Fibroblast of skin of left quadriceps (primary cell): ENCODE data around the gene CRYBG1.
A peak's percentile ranks its signal among the peaks of the same experiment; 100 is the strongest.

Source experiments
- DNase-seq, 2 experiments: peaks; one replicate each; pipeline ENCODE4 v3.0.0-alpha.2; 2013; ENCODE audit warnings: low read depth in 2 of 2

The CRYBG1 gene

GRCh38 chr6:106522562-106523250, 162.2 kb downstream of the CRYBG1 start:
- DNase-seq: no peak

- no peak for DNase-seq
Measured at GRCh38 chr6:106525107-106525881, 164.8 kb downstream of the CRYBG1 start.

- no peak for DNase-seq
Measured at GRCh38 chr6:106525882-106526275, 165.4 kb downstream of the CRYBG1 start.

- no peak for DNase-seq
Measured at GRCh38 chr6:106527117-106527516, 166.6 kb downstream of the CRYBG1 start.

- DNase-seq: peak; percentile 94 to 95
Measured at GRCh38 chr6:106527979-106528378, 167.5 kb downstream of the CRYBG1 start.

GRCh38 chr6:106528521-106528920, 168.0 kb downstream of the CRYBG1 start:
- no peak for DNase-seq

- DNase-seq: no peak
Measured at GRCh38 chr6:106529438-106529837, 168.9 kb downstream of the CRYBG1 start.

- DNase-seq: no peak
Measured at GRCh38 chr6:106530026-106530425, 169.5 kb downstream of the CRYBG1 start.

- peak; percentile 91 for DNase-seq
Measured at GRCh38 chr6:106530502-106530901, 170.0 kb downstream of the CRYBG1 start.

GRCh38 chr6:106533054-106533453, 172.5 kb downstream of the CRYBG1 start:
- DNase-seq: no peak

GRCh38 chr6:106534004-106534403, 173.5 kb downstream of the CRYBG1 start:
- DNase-seq: no peak

GRCh38 chr6:106534564-106534982, 174.1 kb downstream of the CRYBG1 start:
- DNase-seq: no peak

- DNase-seq: no peak
Measured at GRCh38 chr6:106535012-106535411, 174.5 kb downstream of the CRYBG1 start.

- DNase-seq: no peak
Measured at GRCh38 chr6:106536357-106536756, 175.8 kb downstream of the CRYBG1 start.

GRCh38 chr6:106536851-106537250, 176.3 kb downstream of the CRYBG1 start:
- no peak for DNase-seq

- no peak for DNase-seq
Measured at GRCh38 chr6:106537662-106538061, 177.1 kb downstream of the CRYBG1 start.

- DNase-seq: no peak
Measured at GRCh38 chr6:106538145-106538544, 177.6 kb downstream of the CRYBG1 start.

GRCh38 chr6:106539936-106540335, 179.4 kb downstream of the CRYBG1 start:
- DNase-seq: no peak

GRCh38 chr6:106540432-106540831, 179.9 kb downstream of the CRYBG1 start:
- DNase-seq: no peak

- no peak for DNase-seq
Measured at GRCh38 chr6:106540907-106541306, 180.4 kb downstream of the CRYBG1 start.

- no peak for DNase-seq
Measured at GRCh38 chr6:106546261-106546690, 185.8 kb downstream of the CRYBG1 start.

- DNase-seq: peak in 1 of 2 experiments; percentile 54
Measured at GRCh38 chr6:106546691-106547414, 186.3 kb downstream of the CRYBG1 start.
